C4-2B (cell line): Measurements from ENCODE around the gene WDR53.

Experiments used
- CTCF ChIP-seq: fragments of 450-650 bp; conservative IDR thresholded peaks from 2 replicates; pipeline ENCODE4 v1.5.1; 2017; ENCODE audit warnings: mild to moderate bottlenecking
- ZFX ChIP-seq: fragments of 450-650 bp; IDR thresholded peaks from 2 replicates; pipeline ENCODE4 v1.6.1; 2017

GRCh38 chr3:196608693-196609092 lies 40.3 kb upstream of the WDR53 start:
- TF ChIP-seq CTCF (no peak), ZFX (no peak)
